ENCODE measurements around the gene AFF3.

The AFF3 gene

DNA sequence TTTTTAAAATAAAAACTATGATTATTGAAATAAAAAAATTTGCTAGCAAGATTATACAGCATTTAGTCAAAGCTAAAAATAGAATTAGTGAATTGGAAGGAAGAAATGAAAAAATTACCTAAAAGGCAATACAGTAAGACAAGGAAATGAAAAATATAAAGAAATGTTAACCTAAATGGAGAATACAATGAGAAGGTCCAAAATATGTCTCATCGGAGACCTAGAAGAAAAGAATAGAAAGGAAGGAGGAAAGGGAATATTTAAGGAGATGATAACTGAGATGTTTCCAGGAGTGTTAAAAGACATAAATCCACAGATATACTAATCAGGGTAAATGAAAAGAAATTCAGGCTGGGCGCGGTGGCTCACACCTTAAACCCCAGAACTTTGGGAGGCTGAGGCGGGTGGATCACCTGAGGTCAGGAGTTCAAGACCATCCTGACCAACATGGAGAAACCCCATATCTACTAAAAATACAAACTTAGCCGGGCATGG lies 78.9 kb downstream of the AFF3 start:
- no peak overlapping the region for H3K4me3 ChIP-seq (ENCODE audit: insufficient read depth, low read depth, low read length, poor library complexity, severe bottlenecking)
- no peaks in the 10 kb centered on the region for H3K27me3 ChIP-seq (replicated peaks; ENCODE audit: control insufficient read depth, insufficient read depth, low read length, poor library complexity, severe bottlenecking)
- no peak for DNase-seq
- no peaks in the 10 kb centered on the region for H3K9me3 ChIP-seq (ENCODE audit: control insufficient read depth, low read length)
- no peaks in the 10 kb centered on the region for H3K36me3 ChIP-seq (ENCODE audit: control insufficient read depth, insufficient read depth, low read length)
- H3K27ac ChIP-seq (ENCODE audit: insufficient read depth, low read length, poor library complexity, severe bottlenecking) = no peak overlapping the region
- no peaks in the 10 kb centered on the region for H3K4me1 ChIP-seq (ENCODE audit: control insufficient read depth, insufficient read depth, low read length, poor library complexity, severe bottlenecking)

DNA sequence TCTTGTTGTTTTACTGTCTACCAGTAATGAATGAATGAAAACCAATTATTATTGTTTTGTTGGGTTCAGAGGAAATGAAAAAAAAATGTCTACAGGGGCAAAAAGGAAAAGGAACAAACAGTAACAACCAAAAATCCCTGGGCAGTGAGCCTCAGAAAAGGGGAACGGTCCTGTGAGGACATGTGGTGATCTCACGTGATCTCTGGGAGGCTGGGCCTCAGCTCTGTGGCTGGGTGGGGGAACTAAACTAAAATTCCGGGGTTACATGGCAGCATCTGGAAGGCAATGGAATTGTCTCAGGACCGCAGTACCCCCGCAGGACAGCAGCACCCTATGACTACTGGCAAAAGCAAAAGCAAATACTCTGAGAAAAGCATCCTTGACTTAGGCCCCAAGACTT lies 80.1 kb downstream of the AFF3 start:
- no peaks in the 10 kb centered on the region for H3K27me3 ChIP-seq (replicated peaks; ENCODE audit: control insufficient read depth, insufficient read depth, low read length, poor library complexity, severe bottlenecking)
- H3K9me3 ChIP-seq (ENCODE audit: control insufficient read depth, low read length) = no peaks in the 10 kb centered on the region
- H3K4me1 ChIP-seq (ENCODE audit: control insufficient read depth, insufficient read depth, low read length, poor library complexity, severe bottlenecking) = no peaks in the 10 kb centered on the region
- H3K27ac ChIP-seq (ENCODE audit: insufficient read depth, low read length, poor library complexity, severe bottlenecking) = no peak overlapping the region
- no peaks in the 10 kb centered on the region for H3K36me3 ChIP-seq (ENCODE audit: control insufficient read depth, insufficient read depth, low read length)
- H3K4me3 ChIP-seq (ENCODE audit: insufficient read depth, low read depth, low read length, poor library complexity, severe bottlenecking) = no peak overlapping the region
- DNase-seq = no peak

DNA sequence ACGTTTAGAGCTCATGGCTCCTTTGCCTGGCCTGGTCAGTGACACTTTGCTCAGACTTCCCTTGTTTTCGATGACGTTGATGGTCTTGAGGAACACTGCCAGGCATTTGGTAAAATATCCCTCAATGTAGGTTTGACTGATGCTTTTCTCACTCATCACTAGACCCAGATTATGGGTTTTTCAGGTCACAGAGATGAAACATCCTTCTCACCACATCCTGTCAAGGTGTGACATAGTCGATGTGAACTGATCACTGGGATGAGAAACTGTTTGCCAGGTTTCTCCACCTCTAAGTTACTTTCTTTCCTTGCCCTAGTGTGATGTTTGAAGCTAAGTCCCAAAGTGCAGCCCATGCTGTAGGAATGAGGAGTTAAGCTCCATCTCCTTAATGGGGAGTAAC lies 81.5 kb downstream of the AFF3 start:
- H3K4me3 ChIP-seq (ENCODE audit: insufficient read depth, low read depth, low read length, poor library complexity, severe bottlenecking) = no peak overlapping the region
- no peaks in the 10 kb centered on the region for H3K9me3 ChIP-seq (ENCODE audit: control insufficient read depth, low read length)
- H3K4me1 ChIP-seq (ENCODE audit: control insufficient read depth, insufficient read depth, low read length, poor library complexity, severe bottlenecking) = no peaks in the 10 kb centered on the region
- H3K27ac ChIP-seq (ENCODE audit: insufficient read depth, low read length, poor library complexity, severe bottlenecking) = no peak overlapping the region
- DNase-seq = no peak
- no peaks in the 10 kb centered on the region for H3K36me3 ChIP-seq (ENCODE audit: control insufficient read depth, insufficient read depth, low read length)
- no peaks in the 10 kb centered on the region for H3K27me3 ChIP-seq (replicated peaks; ENCODE audit: control insufficient read depth, insufficient read depth, low read length, poor library complexity, severe bottlenecking)

DNA sequence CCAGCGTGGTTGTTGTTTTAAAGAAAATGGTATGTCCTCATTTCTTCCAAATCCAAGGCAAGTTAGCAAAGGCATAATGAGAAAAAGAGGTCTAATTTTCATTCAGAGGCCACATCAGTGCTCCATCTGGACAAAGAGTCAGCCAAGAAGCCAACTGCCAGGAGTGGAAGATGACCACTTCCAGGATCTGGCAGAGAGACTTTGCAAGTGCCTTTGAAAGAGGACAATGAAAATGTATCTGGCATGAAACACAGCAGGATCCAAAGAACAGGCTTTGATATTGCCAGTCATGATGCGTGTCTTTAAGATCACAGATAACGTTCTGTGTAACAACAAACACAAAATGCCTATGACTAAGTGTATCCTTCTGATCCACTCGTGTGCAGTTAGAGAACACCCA lies 82.8 kb downstream of the AFF3 start:
- Histone ChIP-seq H3K36me3 (ENCODE audit: control insufficient read depth, insufficient read depth, low read length) (no peaks in the 10 kb centered on the region), H3K4me1 (ENCODE audit: control insufficient read depth, insufficient read depth, low read length, poor library complexity, severe bottlenecking) (no peaks in the 10 kb centered on the region), H3K27ac (ENCODE audit: insufficient read depth, low read length, poor library complexity, severe bottlenecking) (no peak overlapping the region), H3K27me3 (replicated peaks; ENCODE audit: control insufficient read depth, insufficient read depth, low read length, poor library complexity, severe bottlenecking) (no peaks in the 10 kb centered on the region), H3K4me3 (ENCODE audit: insufficient read depth, low read depth, low read length, poor library complexity, severe bottlenecking) (no peak overlapping the region), H3K9me3 (ENCODE audit: control insufficient read depth, low read length) (no peaks in the 10 kb centered on the region)
- DNase-seq = no peak

DNA sequence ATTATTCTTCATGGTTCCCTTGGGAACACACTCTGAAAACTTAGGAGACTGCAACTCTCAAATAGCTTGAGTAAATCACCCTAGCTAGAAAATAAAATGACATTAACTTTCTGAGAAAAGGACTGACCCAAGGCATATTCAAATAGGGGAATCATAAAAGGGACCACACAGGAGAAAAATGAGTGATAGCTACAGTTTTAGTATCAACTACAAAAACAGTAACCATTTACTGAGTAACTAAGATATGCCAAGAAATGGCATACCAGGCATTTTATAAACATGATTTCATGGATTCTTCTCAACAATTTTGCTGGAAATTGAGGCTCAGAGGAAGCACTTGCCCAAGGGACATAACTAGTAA lies 84.5 kb downstream of the AFF3 start:
- no peaks in the 10 kb centered on the region for H3K4me1 ChIP-seq (ENCODE audit: control insufficient read depth, insufficient read depth, low read length, poor library complexity, severe bottlenecking)
- DNase-seq = no peak
- no peak overlapping the region for H3K27ac ChIP-seq (ENCODE audit: insufficient read depth, low read length, poor library complexity, severe bottlenecking)
- no peaks in the 10 kb centered on the region for H3K36me3 ChIP-seq (ENCODE audit: control insufficient read depth, insufficient read depth, low read length)
- no peak overlapping the region for H3K4me3 ChIP-seq (ENCODE audit: insufficient read depth, low read depth, low read length, poor library complexity, severe bottlenecking)
- H3K9me3 ChIP-seq (ENCODE audit: control insufficient read depth, low read length) = no peaks in the 10 kb centered on the region
- H3K27me3 ChIP-seq (replicated peaks; ENCODE audit: control insufficient read depth, insufficient read depth, low read length, poor library complexity, severe bottlenecking) = no peaks in the 10 kb centered on the region

DNA sequence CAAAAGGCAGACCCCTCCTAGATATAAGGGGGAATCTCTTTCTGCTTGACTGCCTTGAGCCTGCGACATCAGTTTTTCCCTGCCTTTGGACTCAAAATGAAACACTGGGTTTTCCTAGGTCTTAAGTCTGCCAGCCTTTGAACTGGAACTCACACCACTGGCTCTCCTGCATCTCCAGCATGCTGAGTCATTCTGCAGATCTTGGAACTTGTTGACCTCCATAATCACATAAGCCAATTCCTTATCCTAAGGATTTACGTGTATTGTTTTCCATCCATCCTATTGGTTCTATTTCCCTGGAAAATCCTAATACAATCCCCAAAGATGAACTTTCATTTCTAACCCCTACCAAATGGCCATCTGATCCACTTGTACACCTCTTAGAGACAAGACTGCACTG lies 88.0 kb downstream of the AFF3 start:
- no peak overlapping the region for H3K27ac ChIP-seq (ENCODE audit: insufficient read depth, low read length, poor library complexity, severe bottlenecking)

DNA sequence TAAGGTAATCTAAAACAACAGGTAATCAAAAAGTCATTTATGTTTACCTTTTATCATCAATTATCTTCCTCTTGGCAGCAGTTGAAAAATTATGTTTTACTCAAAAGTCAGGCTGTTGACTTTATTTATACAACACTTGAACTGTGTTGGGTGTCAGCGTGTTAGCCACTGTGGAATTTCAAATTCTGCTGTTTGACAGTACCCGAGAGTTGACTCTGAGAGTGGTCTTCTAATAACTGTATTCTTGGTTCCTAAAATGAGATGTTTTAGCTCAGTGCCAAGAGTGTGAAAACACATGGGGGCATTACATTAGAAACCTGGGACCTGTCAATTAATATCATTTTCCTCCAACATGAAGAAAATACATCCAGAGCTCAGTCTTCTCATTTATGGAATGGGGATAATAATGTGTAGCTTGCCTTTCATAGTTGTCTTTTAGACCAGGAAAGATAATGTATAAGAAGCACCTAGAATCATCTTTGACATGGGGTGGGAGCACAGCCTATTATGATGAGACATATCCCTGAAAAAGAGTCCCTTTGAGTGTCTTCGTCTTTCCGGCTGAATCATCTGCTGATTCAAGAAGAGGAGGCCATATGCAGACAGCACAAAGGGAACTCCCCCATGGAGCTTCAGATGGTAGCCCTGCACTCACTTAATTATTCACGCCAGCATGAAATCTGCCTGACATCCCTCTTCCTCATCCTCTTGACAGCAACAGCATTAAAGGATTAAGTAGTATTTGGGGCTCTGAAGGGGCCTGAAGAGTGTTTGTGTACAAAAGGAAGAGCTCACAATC lies 89.1 kb downstream of the AFF3 start:
- no peak for DNase-seq
- H3K27ac ChIP-seq (ENCODE audit: insufficient read depth, low read length, poor library complexity, severe bottlenecking) = no peak overlapping the region
- H3K9me3 ChIP-seq (ENCODE audit: control insufficient read depth, low read length) = no peaks in the 10 kb centered on the region
- H3K27me3 ChIP-seq (replicated peaks; ENCODE audit: control insufficient read depth, insufficient read depth, low read length, poor library complexity, severe bottlenecking) = no peaks in the 10 kb centered on the region
- H3K4me1 ChIP-seq (ENCODE audit: control insufficient read depth, insufficient read depth, low read length, poor library complexity, severe bottlenecking) = no peaks in the 10 kb centered on the region
- H3K4me3 ChIP-seq (ENCODE audit: insufficient read depth, low read depth, low read length, poor library complexity, severe bottlenecking) = no peak overlapping the region
- no peaks in the 10 kb centered on the region for H3K36me3 ChIP-seq (ENCODE audit: control insufficient read depth, insufficient read depth, low read length)

More for the DNA sequence above, 88.0 kb downstream of the AFF3 start:
- Histone ChIP-seq H3K4me3 (ENCODE audit: insufficient read depth, low read depth, low read length, poor library complexity, severe bottlenecking) (no peak overlapping the region), H3K4me1 (ENCODE audit: control insufficient read depth, insufficient read depth, low read length, poor library complexity, severe bottlenecking) (no peaks in the 10 kb centered on the region), H3K36me3 (ENCODE audit: control insufficient read depth, insufficient read depth, low read length) (no peaks in the 10 kb centered on the region), H3K9me3 (ENCODE audit: control insufficient read depth, low read length) (no peaks in the 10 kb centered on the region), H3K27me3 (replicated peaks; ENCODE audit: control insufficient read depth, insufficient read depth, low read length, poor library complexity, severe bottlenecking) (no peaks in the 10 kb centered on the region)
- DNase-seq = no peak

DNA sequence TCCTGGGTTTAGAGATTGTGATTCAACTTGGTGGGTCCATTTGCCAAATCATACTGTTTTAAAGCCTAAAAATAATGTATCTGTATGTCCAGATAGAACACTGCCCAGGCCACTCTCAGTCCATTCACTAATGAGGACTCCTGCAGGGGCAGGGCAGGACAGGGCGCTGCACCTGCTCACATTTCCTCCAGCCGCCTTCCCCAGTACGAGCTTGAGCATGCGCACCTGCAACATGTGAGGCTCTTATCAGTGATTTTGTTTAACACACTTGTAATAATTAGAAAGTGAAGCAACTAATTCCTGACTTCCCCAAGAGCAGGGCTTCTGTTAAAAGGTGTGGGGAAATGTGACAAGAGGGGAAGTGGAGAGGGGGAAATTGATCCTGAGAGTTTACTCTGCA lies 89.7 kb downstream of the AFF3 start:
- H3K36me3 ChIP-seq (ENCODE audit: control insufficient read depth, insufficient read depth, low read length) = no peaks in the 10 kb centered on the region
- no peak overlapping the region for H3K27ac ChIP-seq (ENCODE audit: insufficient read depth, low read length, poor library complexity, severe bottlenecking)
- no peak overlapping the region for H3K4me3 ChIP-seq (ENCODE audit: insufficient read depth, low read depth, low read length, poor library complexity, severe bottlenecking)
- H3K4me1 ChIP-seq (ENCODE audit: control insufficient read depth, insufficient read depth, low read length, poor library complexity, severe bottlenecking) = no peaks in the 10 kb centered on the region
- no peaks in the 10 kb centered on the region for H3K27me3 ChIP-seq (replicated peaks; ENCODE audit: control insufficient read depth, insufficient read depth, low read length, poor library complexity, severe bottlenecking)
- DNase-seq = no peak
- H3K9me3 ChIP-seq (ENCODE audit: control insufficient read depth, low read length) = no peaks in the 10 kb centered on the region

DNA sequence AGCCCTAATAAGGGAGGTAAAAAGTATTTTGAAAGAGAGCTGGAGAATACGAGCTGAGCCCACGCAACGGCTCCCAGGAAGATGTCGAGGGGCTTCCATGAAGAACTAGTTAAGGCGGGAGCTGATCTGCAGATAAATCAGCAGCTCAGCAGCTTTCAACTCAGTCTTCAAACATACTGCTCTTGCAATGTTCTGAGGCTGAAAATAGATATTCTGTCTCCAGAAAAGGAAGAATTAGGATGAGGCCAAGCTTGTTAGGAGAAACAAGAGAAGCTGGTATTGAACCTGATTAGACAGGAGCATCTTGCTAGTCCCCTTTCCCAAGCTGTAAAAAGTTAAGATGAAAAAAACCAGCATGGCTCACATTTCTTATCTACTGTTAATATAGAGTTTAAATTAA lies 91.1 kb downstream of the AFF3 start:
- no peaks in the 10 kb centered on the region for H3K36me3 ChIP-seq (ENCODE audit: control insufficient read depth, insufficient read depth, low read length)
- no peak for DNase-seq
- H3K9me3 ChIP-seq (ENCODE audit: control insufficient read depth, low read length) = no peaks in the 10 kb centered on the region
- H3K27ac ChIP-seq (ENCODE audit: insufficient read depth, low read length, poor library complexity, severe bottlenecking) = no peak overlapping the region
- no peaks in the 10 kb centered on the region for H3K4me1 ChIP-seq (ENCODE audit: control insufficient read depth, insufficient read depth, low read length, poor library complexity, severe bottlenecking)
- no peaks in the 10 kb centered on the region for H3K27me3 ChIP-seq (replicated peaks; ENCODE audit: control insufficient read depth, insufficient read depth, low read length, poor library complexity, severe bottlenecking)
- no peak overlapping the region for H3K4me3 ChIP-seq (ENCODE audit: insufficient read depth, low read depth, low read length, poor library complexity, severe bottlenecking)

DNA sequence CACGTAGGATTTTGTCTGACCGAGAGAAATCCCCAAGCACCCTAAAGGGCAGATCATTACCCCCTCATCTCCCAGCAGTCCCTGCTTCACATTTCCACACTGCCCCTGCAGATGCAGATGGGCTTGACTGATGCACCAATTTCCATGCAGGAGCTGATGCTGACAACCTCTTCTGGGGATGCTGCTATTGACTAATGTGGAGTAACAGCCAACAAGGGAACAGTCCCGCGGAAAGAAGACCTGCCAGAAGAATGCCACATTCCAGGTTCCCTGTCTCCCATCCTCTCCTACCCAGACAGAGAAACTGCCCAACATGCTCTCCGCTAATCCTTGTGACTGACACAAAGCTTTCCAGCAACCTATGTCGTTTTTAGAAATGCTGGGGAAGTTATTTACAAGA lies 91.7 kb downstream of the AFF3 start:
- H3K9me3 ChIP-seq (ENCODE audit: control insufficient read depth, low read length) = no peaks in the 10 kb centered on the region
- H3K27ac ChIP-seq (ENCODE audit: insufficient read depth, low read length, poor library complexity, severe bottlenecking) = no peak overlapping the region
- no peak overlapping the region for H3K4me3 ChIP-seq (ENCODE audit: insufficient read depth, low read depth, low read length, poor library complexity, severe bottlenecking)
- no peaks in the 10 kb centered on the region for H3K4me1 ChIP-seq (ENCODE audit: control insufficient read depth, insufficient read depth, low read length, poor library complexity, severe bottlenecking)
- no peak for DNase-seq
- H3K36me3 ChIP-seq (ENCODE audit: control insufficient read depth, insufficient read depth, low read length) = no peaks in the 10 kb centered on the region
- H3K27me3 ChIP-seq (replicated peaks; ENCODE audit: control insufficient read depth, insufficient read depth, low read length, poor library complexity, severe bottlenecking) = no peaks in the 10 kb centered on the region

All from effector memory CD4-positive, alpha-beta T cell (primary cell).